Activated naive CD4-positive, alpha-beta T cell treated with anti-CD3 and anti-CD28 coated beads for 36 hours (primary cell): ENCODE measurements around the gene METTL17. TPM values are rescaled to one million over a fixed set of nuclear protein-coding genes. Genes with fewer than 3 reads are reported as not detected.
"Not testable (repeated sequence)": the region's sequence is repeated elsewhere in the genome, so short reads cannot be mapped to it uniquely, and the experiment has no call there.

Source experiments
- CTCF ChIA-PET: fragments of 350-600 bp; sonication (Branson Sonifier 250); formaldehyde crosslinking; loops from one replicate; lab custom pipeline; 2021; ENCODE audit warnings: antibody characterized with exemption; lab: Charles Lee
- DNase-seq: peaks from one replicate; pipeline ENCODE4 v3.0.0-alpha.2; 2020
- H3K27ac Mint-ChIP-seq: one replicate; pipeline ENCODE4 v1.8.0; 2021; ENCODE audit warnings: mild to moderate bottlenecking, mixed read lengths
- H3K27me3 Mint-ChIP-seq: one replicate; pipeline ENCODE4 v1.8.0; 2021; ENCODE audit warnings: low read depth, mixed read lengths
- H3K36me3 Mint-ChIP-seq: one replicate; pipeline ENCODE4 v1.8.0; 2021; ENCODE audit warnings: low read depth, mixed read lengths
- H3K4me1 Mint-ChIP-seq: one replicate; pipeline ENCODE4 v1.8.0; 2021; ENCODE audit warnings: low read depth, mixed read lengths
- H3K4me3 Mint-ChIP-seq: one replicate; pipeline ENCODE4 v1.8.0; 2021; ENCODE audit warnings: mild to moderate bottlenecking, moderate library complexity, mixed read lengths
- H3K9me3 Mint-ChIP-seq: one replicate; pipeline ENCODE4 v1.8.0; 2021; ENCODE audit warnings: mixed read lengths
- intact Hi-C: fragments of 100-400 bp; cut with micrococcal nuclease; formaldehyde crosslinking; loops from one replicate; pipeline ENCODE4 v1.15.1; 2023
- total RNA-seq, 2 experiments: library from RNA; stranded (reverse); gene quantifications; one replicate each; pipeline ENCODE4 v1.2.3, GENCODE V29; 2021

The METTL17 gene
- total RNA-seq, 2 experiments from 2014 or later, result 90.9 to 97.5 TPM

GRCh38 chr14:20998139-20998538, 8.4 kb downstream of the METTL17 start:
- peaks cover 22% of the 10 kb centered on the region for H3K36me3 Mint-ChIP-seq
- CTCF ChIA-PET, result interaction anchor here (1.0 to 10.4 kb wide), 5 partner anchors 17 to 94 kb away, joined by 3 to 95 read pairs (median 8); no protein-coding TSS in a partner anchor
- no peak overlapping the region for H3K27ac Mint-ChIP-seq
- no peak overlapping the region for H3K4me3 Mint-ChIP-seq
- DNase-seq, result no peak
- no peaks in the 10 kb centered on the region for H3K9me3 Mint-ChIP-seq
- intact Hi-C loops, result no loop called here
- H3K27me3 Mint-ChIP-seq, result no peaks in the 10 kb centered on the region
- H3K4me1 Mint-ChIP-seq, result peaks cover 19% of the 10 kb centered on the region

DNA sequence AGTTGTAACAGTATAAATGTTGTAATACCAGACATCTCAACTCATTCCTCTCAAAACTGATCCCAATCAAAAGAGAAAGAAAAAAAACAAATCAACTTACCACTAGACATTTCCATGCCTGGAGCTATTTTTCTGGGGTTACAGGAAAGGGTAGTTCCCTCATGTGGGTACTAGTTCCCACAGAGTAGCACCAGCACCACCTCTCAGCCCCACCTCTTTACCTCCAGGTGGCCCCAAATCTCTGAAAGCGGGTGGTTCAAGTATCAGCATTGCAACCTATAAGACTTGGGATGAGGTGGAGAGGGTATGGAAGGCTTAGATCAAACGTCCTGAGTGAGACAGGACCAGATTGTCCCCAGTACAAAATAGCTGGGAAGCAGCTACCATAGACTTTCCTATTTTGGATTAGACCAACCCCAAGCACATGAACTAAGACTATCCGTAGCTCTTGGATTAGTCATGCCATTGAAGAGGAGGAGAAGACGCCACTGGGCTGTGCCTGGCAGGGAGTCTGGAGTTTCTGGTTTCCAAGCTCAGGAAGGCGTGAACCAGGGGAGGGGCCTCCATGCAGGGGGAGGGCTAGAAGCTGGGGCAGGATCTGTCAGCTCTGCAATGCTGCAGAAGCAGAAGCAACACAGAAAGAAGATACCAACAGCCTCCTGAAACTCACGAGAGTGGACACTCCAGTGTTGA, 9.0 kb downstream of the METTL17 start, which contains the start of gene SLC39A2:
Gene SLC39A2, plus strand, starts transcription at position 620 of the 693 bp plus-strand sequence. CDS start 154 bp downstream, outside the sequence.
- Mint-ChIP-seq H3K4me1 (peaks cover 19% of the 10 kb centered on the region), H3K27ac (no peak within 1 kb of the TSS), H3K36me3 (peaks cover 19% of the 10 kb centered on the region), H3K9me3 (no peaks in the 10 kb centered on the region), H3K4me3 (no peak within 1 kb of the TSS), H3K27me3 (no peaks in the 10 kb centered on the region)
- no peak for DNase-seq
- CTCF ChIA-PET, result interaction anchor here (0.6 to 10.4 kb wide), 5 partner anchors 16 to 94 kb away, joined by 4 to 95 read pairs (median 8); no protein-coding TSS in a partner anchor
- intact Hi-C loops, result no loop called here

GRCh38 chr14:20999591-20999990, 9.8 kb downstream of the METTL17 start:
- Mint-ChIP-seq H3K4me1 (peaks cover 19% of the 10 kb centered on the region), H3K9me3 (no peaks in the 10 kb centered on the region), H3K4me3 (no peak overlapping the region), H3K27ac (no peak overlapping the region), H3K36me3 (peaks cover 15% of the 10 kb centered on the region), H3K27me3 (no peaks in the 10 kb centered on the region)
- DNase-seq, result no peak
- intact Hi-C loops, result no loop called here
- CTCF ChIA-PET, result interaction anchor here (0.9 to 10.4 kb wide), 2 partner anchors 15 to 105 kb away, joined by 4 to 95 read pairs; no protein-coding TSS in a partner anchor

DNA sequence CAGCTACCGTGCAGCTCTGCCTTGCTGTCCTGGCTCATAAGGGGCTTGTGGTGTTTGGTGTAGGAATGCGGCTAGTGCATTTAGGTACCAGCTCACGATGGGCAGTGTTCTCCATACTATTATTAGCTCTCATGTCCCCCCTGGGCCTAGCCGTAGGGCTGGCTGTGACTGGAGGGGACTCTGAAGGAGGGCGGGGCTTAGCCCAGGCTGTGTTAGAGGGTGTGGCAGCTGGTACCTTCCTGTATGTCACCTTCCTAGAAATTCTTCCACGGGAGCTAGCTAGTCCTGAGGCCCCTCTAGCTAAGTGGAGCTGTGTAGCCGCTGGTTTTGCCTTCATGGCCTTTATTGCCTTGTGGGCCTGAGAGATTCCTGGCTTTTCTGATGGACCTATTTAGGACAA, 11.4 kb downstream of the METTL17 start:
- peaks cover 14% of the 10 kb centered on the region for H3K4me1 Mint-ChIP-seq
- no peaks in the 10 kb centered on the region for H3K9me3 Mint-ChIP-seq
- no peak overlapping the region for H3K27ac Mint-ChIP-seq
- H3K27me3 Mint-ChIP-seq, result no peaks in the 10 kb centered on the region
- H3K36me3 Mint-ChIP-seq, result peaks cover 4% of the 10 kb centered on the region
- H3K4me3 Mint-ChIP-seq, result no peak overlapping the region
- CTCF ChIA-PET, result interaction anchor here (0.9 to 6.2 kb wide), 6 partner anchors 10 to 92 kb away, joined by 3 to 57 read pairs (median 4); no protein-coding TSS in a partner anchor
- DNase-seq, result no peak
- intact Hi-C loops, result no loop called here

DNA sequence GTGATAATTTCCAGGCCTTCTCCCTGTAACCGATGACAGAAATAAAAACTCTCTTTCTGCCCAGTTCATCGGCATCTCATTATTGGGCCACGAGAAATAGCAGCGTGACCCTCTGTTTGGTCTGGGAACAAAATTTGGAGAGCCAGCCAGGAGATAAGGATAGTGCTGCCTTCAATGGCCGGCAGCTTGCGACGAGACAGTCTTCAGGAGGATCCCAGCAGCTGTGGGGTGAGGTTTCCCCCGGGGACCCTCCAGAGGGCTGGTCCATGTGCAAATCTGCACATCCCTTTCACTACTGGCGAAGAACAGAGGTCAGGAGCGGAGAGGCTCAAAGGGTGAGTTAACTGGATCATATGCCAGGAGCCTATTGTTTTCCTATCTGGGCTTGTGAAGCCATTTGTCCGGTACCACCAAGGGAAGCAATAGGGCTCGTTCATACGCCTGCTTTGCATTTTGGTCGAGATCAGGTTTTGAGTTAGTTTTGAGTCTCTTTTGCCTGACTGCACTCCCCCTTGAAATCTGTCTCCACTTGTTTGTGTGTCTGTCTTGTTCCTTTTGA, 14.1 kb downstream of the METTL17 start:
- H3K27me3 Mint-ChIP-seq, result no peaks in the 10 kb centered on the region
- CTCF ChIA-PET, result interaction anchor here (0.8 to 6.2 kb wide), 7 partner anchors 11 to 100 kb away, joined by 3 to 57 read pairs (median 5); no protein-coding TSS in a partner anchor
- no peak for DNase-seq
- no peak overlapping the region for H3K27ac Mint-ChIP-seq
- H3K9me3 Mint-ChIP-seq, result no peaks in the 10 kb centered on the region
- no peaks in the 10 kb centered on the region for H3K4me1 Mint-ChIP-seq
- H3K36me3 Mint-ChIP-seq, result no peaks in the 10 kb centered on the region
- intact Hi-C loops, result no loop called here
- H3K4me3 Mint-ChIP-seq, result no peak overlapping the region

- intact Hi-C loops, H3K27me3 Mint-ChIP-seq, H3K27ac Mint-ChIP-seq, H3K9me3 Mint-ChIP-seq, H3K4me3 Mint-ChIP-seq, DNase-seq, H3K36me3 Mint-ChIP-seq, H3K4me1 Mint-ChIP-seq: not testable (repeated sequence)
- CTCF ChIA-PET, result interaction anchor here (7.4 to 11.6 kb wide), 2 partner anchors 85 to 96 kb away, joined by 163 to 260 read pairs; partner anchors contain the start of gene TMEM253
Observed at GRCh38 chr14:21009721-21010120, 19.9 kb downstream of the METTL17 start.

GRCh38 chr14:21011136-21011535, 21.4 kb downstream of the METTL17 start:
- Mint-ChIP-seq H3K27ac (no peak overlapping the region), H3K4me1 (no peaks in the 10 kb centered on the region), H3K9me3 (no peaks in the 10 kb centered on the region), H3K4me3 (no peak overlapping the region), H3K27me3 (peaks cover 5% of the 10 kb centered on the region), H3K36me3 (no peaks in the 10 kb centered on the region)
- intact Hi-C loops, result no loop called here
- DNase-seq, result no peak
- CTCF ChIA-PET, result interaction anchor here (0.8 to 11.6 kb wide), 6 partner anchors 10 to 94 kb away, joined by 6 to 260 read pairs (median 121); partner anchors contain the start of genes RNASE13, RNASE7, SLC39A2 and TMEM253

- Mint-ChIP-seq H3K4me1 (no peaks in the 10 kb centered on the region), H3K36me3 (no peaks in the 10 kb centered on the region), H3K4me3 (no peak overlapping the region), H3K27me3 (peaks cover 5% of the 10 kb centered on the region), H3K27ac (no peak overlapping the region), H3K9me3 (no peaks in the 10 kb centered on the region)
- peak; percentile 91 for DNase-seq
- intact Hi-C loops, result loop anchor here (1.0 kb wide), 4 partner anchors 26 to 90 kb away; no protein-coding TSS in a partner anchor
- CTCF ChIA-PET, result interaction anchor here (0.6 to 11.6 kb wide), 41 partner anchors 9 to 541 kb away, joined by 3 to 260 read pairs (median 7); partner anchors contain the start of genes ARHGEF40, NDRG2, RNASE13 and RNASE7
Observed at GRCh38 chr14:21014761-21015190, 25.0 kb downstream of the METTL17 start.

GRCh38 chr14:21015312-21015711, 25.5 kb downstream of the METTL17 start:
- peaks cover 5% of the 10 kb centered on the region for H3K27me3 Mint-ChIP-seq
- intact Hi-C loops, result no loop called here
- H3K4me1 Mint-ChIP-seq, result no peaks in the 10 kb centered on the region

GRCh38 chr14:21016413-21017190, 26.8 kb downstream of the METTL17 start:
- intact Hi-C loops, result no loop called here
- Mint-ChIP-seq H3K4me1 (no peaks in the 10 kb centered on the region), H3K27ac (no peak overlapping the region), H3K36me3 (no peaks in the 10 kb centered on the region), H3K27me3 (peaks cover 5% of the 10 kb centered on the region), H3K9me3 (no peaks in the 10 kb centered on the region), H3K4me3 (no peak overlapping the region)
- CTCF ChIA-PET, result interaction anchor here (2.5 to 11.6 kb wide), 9 partner anchors 13 to 89 kb away, joined by 9 to 260 read pairs (median 95); partner anchors contain the start of genes RNASE13, RNASE7, SLC39A2 and TMEM253
- no peak for DNase-seq

More at GRCh38 chr14:21015312-21015711, 25.5 kb downstream of the METTL17 start:
- Mint-ChIP-seq H3K36me3 (no peaks in the 10 kb centered on the region), H3K27ac (no peak overlapping the region), H3K9me3 (no peaks in the 10 kb centered on the region), H3K4me3 (no peak overlapping the region)
- CTCF ChIA-PET, result interaction anchor here (0.6 to 11.6 kb wide), 35 partner anchors 9 to 541 kb away, joined by 3 to 260 read pairs (median 7); partner anchors contain the start of genes ARHGEF40, NDRG2, RNASE13 and RNASE7
- no peak for DNase-seq

DNA sequence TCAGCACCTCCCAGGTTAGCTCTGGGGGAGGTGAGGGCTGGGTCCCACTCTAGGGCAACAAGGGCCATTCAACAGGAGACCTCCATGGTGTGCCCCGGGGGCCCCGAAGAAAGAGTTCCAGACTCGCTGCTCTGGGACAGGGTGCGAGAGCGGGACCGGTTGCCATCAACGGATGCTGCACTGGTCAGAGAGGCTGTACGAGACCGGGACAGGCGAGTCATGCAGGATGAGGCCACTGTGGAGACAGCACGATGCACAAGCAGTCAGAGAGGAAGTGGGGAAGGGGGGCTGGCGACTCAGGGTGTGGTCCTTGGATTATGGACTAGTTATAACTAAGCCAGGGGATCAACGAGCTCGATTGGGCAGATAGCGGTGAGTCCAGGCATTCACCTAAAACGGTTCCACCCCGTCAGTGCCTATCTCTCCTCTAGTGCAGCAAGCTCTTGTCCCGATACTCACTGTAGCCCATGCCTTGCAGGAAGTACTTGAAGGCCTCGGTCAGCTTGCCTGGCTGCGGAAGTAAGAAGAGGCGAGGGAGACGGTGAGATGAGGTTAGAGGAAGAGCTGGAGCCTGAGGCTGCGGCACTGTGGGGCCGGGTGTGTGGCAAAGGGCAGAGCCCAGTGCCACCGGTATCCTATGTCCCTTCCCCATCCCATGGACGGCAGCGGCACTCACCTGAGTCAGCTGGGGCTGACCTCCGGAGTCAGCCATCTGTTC, 27.9 kb downstream of the METTL17 start:
- no peaks in the 10 kb centered on the region for H3K36me3 Mint-ChIP-seq
- H3K4me3 Mint-ChIP-seq, result no peak overlapping the region
- H3K4me1 Mint-ChIP-seq, result peaks cover under 1% of the 10 kb centered on the region
- CTCF ChIA-PET, result interaction anchor here (0.9 to 11.6 kb wide), 6 partner anchors 22 to 88 kb away, joined by 3 to 260 read pairs (median 52); partner anchors contain the start of genes SLC39A2 and TMEM253
- H3K27ac Mint-ChIP-seq, result no peak overlapping the region
- no peaks in the 10 kb centered on the region for H3K27me3 Mint-ChIP-seq
- no peak for DNase-seq
- no peaks in the 10 kb centered on the region for H3K9me3 Mint-ChIP-seq
- intact Hi-C loops, result no loop called here
